Right lobe of liver (tissue), 6 donors: ENCODE measurements around the gene TRAP1. TPM values are rescaled to one million over a fixed set of nuclear protein-coding genes. Genes with fewer than 3 reads are reported as not detected.

Experiments used
- ATAC-seq, 4 donors: fragments of 200-7000 bp; cut with Tn5 transposase; one replicate each; pipeline ENCODE4 v1.9.1; 2020; ENCODE audit warnings: mild to moderate bottlenecking in 4 of 4, moderate library complexity in 4 of 4
- DNase-seq, 3 donors: peaks; one replicate each; pipeline ENCODE4 v3.0.0-alpha.2; 2020
- H3K27ac ChIP-seq, 3 donors: fragments of 200-600 bp; one replicate each; pipeline ENCODE4 v1.8.0; 2022
- H3K27me3 ChIP-seq, 2 donors: fragments of 200-600 bp; one replicate each; pipeline ENCODE4 v1.8.0; 2022
- H3K36me3 ChIP-seq, 4 donors: fragments of 200-600 bp; sonication (generic) in 1 of 4; one replicate each; pipeline versions ENCODE4 v1.5.1 to v1.8.0; 2017 to 2022; ENCODE audit warnings: control low read depth in 1 of 4
- H3K4me1 ChIP-seq, 4 donors: fragments of 200-600 bp; sonication (generic) in 1 of 4; one replicate each; pipeline versions ENCODE4 v1.5.1 to v1.8.0; 2017 to 2022; ENCODE audit warnings: control low read depth in 1 of 4
- H3K4me3 ChIP-seq, 3 donors: fragments of 200-600 bp; one replicate each; pipeline ENCODE4 v1.8.0; 2022
- H3K9me3 ChIP-seq, 4 donors: fragments of 200-600 bp; sonication (generic) in 1 of 4; one replicate each; pipeline versions ENCODE4 v1.5.1 to v1.8.0; 2017 to 2022; ENCODE audit warnings: control low read depth in 1 of 4
- POLR2A ChIP-seq: fragments of 450-650 bp; IDR thresholded peaks from one replicate; pipeline ENCODE4 v1.6.1; 2017; ENCODE audit warnings: antibody characterized with exemption, mild to moderate bottlenecking
- WGBS: methylation state at CpG from one replicate; pipeline ENCODE4 v1.1.6; 2018; ENCODE audit warnings: low coverage, low lambda C conversion rate; ENCODE audit not compliant: insufficient coverage; ENCODE audit errors: missing lambda C conversion rate; 5-methylcytosine and 5-hydroxymethylcytosine counted together
- intact Hi-C, 2 donors: fragments of 100-400 bp; cut with DNase I; formaldehyde crosslinking; loops; one replicate each; pipeline versions ENCODE4 v1.11.2 to v1.14.1; 2022
- long read RNA-seq: library from polyadenylated mRNA; unstranded; transcript quantifications from one replicate; pipeline ENCODE4 v2.0.0, GENCODE V29; 2019
- total RNA-seq, 6 experiments: library from RNA; depleted of rRNA in 2 of 6; stranded (reverse); fragments of >200 nt in 2 of 6; fragmentation: NEBNext Ultra II Directional in 3 of 6; extraction: Animal tissue kit (Norgen Biotek cat#: 25700) in 3 of 6; gene quantifications; one replicate each; pipeline versions ENCODE4 v1.1.0 to v1.2.4, GENCODE V29; 2016 to 2023
- TF ChIP-seq, protein P1 (sequence below), 4 donors: fragments of 200-600 bp in 3 of 4; fragments of 450-650 bp in 1 of 4; IDR thresholded peaks; one replicate each; pipeline versions ENCODE4 v1.5.1 to v1.8.0; 2016 to 2022; ENCODE audit warnings: antibody characterized with exemption in 4 of 4, mild to moderate bottlenecking in 2 of 4
- donor health status: DM: no; HTN: yes; CAD: no.
- donor health status: DM: no; HTN: no; CAD: no.
- donor health status: DM: no; HTN: no; CAD: no.
- donor health status: DM: no; HTN: yes; CAD: no.
- donor health status: DM: no; HTN: yes; CAD: no.

Gene TRAP1
- 100 to 1,000 TPM in 4 of 6 experiments, 10 to 100 TPM in 2; 93.4 to 169 (median 123) TPM for total RNA-seq
- long read RNA-seq, transcript TRAP1-201 (18 exons, 2,296 nt): major isoform, 35 of 45 reads
- long read RNA-seq, partial matches to known transcripts: 5 of 45 reads
- long read RNA-seq, other reads (novel, unspliced or antisense): 3 of 45 reads

DNA sequence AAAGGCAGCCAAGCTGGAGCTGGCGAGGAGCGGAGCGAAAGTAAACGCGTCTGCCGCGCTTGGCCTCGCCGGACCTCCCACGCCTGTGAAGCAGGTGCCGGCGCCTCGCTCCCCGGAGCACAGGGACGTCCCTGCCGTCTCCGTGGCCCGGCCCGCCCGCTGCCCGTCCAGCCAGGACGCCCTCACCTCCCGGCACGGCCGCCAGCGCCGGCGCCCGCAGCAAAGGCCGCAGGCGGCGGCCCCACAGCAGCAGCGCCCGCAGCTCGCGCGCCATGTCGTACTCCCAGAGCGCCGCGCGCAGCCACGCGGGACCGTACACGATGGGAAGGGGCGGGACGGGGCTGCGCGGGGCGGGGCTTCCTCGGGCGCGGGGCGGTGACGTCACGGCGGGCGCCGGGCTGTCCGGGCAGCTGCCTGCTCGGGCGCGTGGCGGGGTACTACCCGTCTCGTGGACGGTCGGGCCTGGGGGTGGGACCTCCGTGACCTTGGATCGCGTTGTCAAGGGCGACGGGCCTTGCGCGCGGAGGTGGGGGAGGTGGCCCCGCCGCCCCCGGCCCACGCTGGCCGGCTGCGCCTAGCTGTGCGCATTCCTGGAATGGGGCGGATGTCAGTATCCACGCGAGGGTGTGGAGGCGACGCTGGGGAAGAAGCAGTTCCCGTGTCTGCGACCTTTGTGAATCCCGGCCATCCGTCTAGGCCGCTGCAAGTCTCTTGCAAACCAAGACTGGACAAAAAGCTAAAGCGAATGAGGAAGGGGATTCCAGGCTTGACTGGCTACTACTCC lies at the start of gene TRAP1:
Gene TRAP1 (minus strand): TSS at position 290 of the 784 bp plus-strand sequence. CDS start 16 bp downstream, at position 274.
- Histone ChIP-seq H3K4me3 (peak within 1 kb of the TSS; percentile 83 to 96 (median 96)), H3K27me3 (no peaks in the 10 kb centered on the region), H3K4me1 (peaks cover 0 to 17% (median 4%) of the 10 kb centered on the region in 4 donors), H3K36me3 (no peaks in the 10 kb centered on the region), H3K9me3 (no peaks in the 10 kb centered on the region), H3K27ac (peak within 1 kb of the TSS; percentile 80 to 85 (median 81))
- intact Hi-C loops: no loop called here
- TF ChIP-seq, protein P1, sequence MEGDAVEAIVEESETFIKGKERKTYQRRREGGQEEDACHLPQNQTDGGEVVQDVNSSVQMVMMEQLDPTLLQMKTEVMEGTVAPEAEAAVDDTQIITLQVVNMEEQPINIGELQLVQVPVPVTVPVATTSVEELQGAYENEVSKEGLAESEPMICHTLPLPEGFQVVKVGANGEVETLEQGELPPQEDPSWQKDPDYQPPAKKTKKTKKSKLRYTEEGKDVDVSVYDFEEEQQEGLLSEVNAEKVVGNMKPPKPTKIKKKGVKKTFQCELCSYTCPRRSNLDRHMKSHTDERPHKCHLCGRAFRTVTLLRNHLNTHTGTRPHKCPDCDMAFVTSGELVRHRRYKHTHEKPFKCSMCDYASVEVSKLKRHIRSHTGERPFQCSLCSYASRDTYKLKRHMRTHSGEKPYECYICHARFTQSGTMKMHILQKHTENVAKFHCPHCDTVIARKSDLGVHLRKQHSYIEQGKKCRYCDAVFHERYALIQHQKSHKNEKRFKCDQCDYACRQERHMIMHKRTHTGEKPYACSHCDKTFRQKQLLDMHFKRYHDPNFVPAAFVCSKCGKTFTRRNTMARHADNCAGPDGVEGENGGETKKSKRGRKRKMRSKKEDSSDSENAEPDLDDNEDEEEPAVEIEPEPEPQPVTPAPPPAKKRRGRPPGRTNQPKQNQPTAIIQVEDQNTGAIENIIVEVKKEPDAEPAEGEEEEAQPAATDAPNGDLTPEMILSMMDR (IDR thresholded peaks at IDR 0.05): no peak
- peak; percentile 89 for TF ChIP-seq POLR2A
- ATAC-seq: peak; percentile 94 to 98 (median 95)
- under 1% methylated on average over 42 of the region's 95 CpGs for WGBS
- peak; percentile 93 to 94 (median 93) for DNase-seq

DNA sequence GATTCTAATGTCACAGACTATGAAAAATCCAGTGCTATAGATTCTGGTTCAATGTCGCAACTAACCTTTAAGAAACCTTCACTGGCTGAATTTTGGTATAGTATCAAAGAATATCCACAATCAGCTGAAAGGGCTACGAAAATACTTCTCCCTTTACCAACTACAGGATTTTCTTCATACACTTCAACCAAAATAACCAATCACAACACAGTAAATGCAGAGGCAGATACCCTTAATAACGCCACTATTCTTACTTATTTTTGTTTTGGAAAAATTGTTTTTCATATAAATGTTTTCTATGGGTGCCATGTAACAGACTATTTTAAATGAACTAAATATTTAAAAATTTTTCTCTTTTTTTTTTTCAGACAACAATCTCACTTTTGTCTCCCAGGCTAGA lies 48.9 kb upstream of the TRAP1 start:
- no peak for DNase-seq
- no peak for TF ChIP-seq POLR2A
- TF ChIP-seq, protein P1 (IDR thresholded peaks at IDR 0.05): no peak
- H3K36me3 ChIP-seq: peaks cover 3 to 92% (median 32%) of the 10 kb centered on the region in 4 donors

DNA sequence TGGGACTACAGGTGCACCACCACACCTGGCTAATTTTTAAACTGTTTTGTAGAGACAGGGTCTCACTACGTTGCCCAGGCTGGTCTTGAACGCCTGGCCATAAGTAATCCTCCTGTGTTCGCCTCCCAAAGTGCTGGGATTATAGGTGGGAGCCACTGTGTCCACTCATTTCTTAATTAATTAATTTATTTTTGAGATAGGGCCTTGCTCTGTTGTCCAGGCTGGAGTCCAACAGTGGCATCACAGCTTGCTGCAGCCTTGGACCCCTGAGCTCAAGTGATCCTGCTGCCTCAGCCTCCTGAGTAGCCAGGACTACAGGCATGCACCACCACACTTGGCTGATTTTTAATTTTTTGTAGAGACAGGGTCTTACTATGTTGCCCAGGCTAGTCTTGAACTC lies 47.1 kb upstream of the TRAP1 start:
- no peaks in the 10 kb centered on the region for H3K9me3 ChIP-seq
- H3K27me3 ChIP-seq: no peaks in the 10 kb centered on the region
- intact Hi-C loops: no loop called here
- H3K36me3 ChIP-seq: peaks cover 3 to 80% (median 19%) of the 10 kb centered on the region in 4 donors
- DNase-seq (no peak), ATAC-seq (no peak)
- H3K4me3 ChIP-seq: no peak overlapping the region
- no peak overlapping the region for H3K27ac ChIP-seq
- 100% methylated on average over 3 of the region's 3 CpGs for WGBS
- no peak for TF ChIP-seq POLR2A
- TF ChIP-seq, protein P1 (IDR thresholded peaks at IDR 0.05): no peak
- H3K4me1 ChIP-seq: no peaks in the 10 kb centered on the region

More for the DNA sequence above, 48.9 kb upstream of the TRAP1 start:
- intact Hi-C loops: no loop called here
- H3K4me1 ChIP-seq: no peaks in the 10 kb centered on the region
- H3K27me3 ChIP-seq: no peaks in the 10 kb centered on the region
- WGBS: 98% methylated on average over 3 of the region's 3 CpGs
- ATAC-seq: no peak
- H3K4me3 ChIP-seq: no peak overlapping the region
- no peaks in the 10 kb centered on the region for H3K9me3 ChIP-seq
- no peak overlapping the region for H3K27ac ChIP-seq

DNA sequence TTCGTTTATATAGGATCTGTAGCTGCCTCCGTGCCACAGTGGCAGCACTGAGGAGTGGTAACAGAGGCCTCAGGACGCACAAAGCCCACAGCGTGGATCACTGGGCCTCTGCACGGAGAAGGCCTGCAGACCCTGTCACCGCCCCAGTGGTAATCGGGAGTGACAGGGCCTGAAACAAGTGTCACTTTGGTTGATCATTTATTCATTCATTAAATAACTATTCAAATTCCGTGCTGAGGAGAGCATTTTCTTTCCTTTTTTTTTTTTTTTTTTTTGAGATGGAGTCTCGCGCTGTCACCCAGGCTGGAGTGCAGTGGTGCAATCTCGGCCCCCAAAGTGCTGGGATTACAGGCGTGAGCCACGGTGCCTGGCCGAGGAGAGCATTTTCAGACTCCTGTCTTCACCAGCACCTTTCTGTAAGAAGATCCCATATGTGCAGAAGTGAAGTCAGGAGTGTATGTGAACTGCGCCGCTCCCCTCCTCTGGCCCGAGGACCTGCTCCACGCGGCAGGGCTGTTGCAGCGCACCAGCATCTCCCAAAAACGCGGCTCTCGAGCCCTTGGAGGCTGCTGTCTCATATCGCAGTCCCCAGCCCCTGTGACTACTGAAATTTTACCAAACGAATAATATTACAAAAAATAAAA lies 44.9 kb upstream of the TRAP1 start:
- Histone ChIP-seq H3K36me3 (peaks cover 0 to 77% (median 16%) of the 10 kb centered on the region in 4 donors), H3K4me3 (no peak overlapping the region), H3K4me1 (no peaks in the 10 kb centered on the region), H3K27me3 (no peaks in the 10 kb centered on the region), H3K9me3 (no peaks in the 10 kb centered on the region), H3K27ac (no peak overlapping the region)
- TF ChIP-seq, protein P1 (IDR thresholded peaks at IDR 0.05): no peak
- no peak for TF ChIP-seq POLR2A
- intact Hi-C loops: no loop called here
- ATAC-seq (no peak), DNase-seq (no peak)
- 93% methylated on average over 18 of the region's 25 CpGs for WGBS
